ENCODE results near the gene ITPR1.

Gene ITPR1

DNA sequence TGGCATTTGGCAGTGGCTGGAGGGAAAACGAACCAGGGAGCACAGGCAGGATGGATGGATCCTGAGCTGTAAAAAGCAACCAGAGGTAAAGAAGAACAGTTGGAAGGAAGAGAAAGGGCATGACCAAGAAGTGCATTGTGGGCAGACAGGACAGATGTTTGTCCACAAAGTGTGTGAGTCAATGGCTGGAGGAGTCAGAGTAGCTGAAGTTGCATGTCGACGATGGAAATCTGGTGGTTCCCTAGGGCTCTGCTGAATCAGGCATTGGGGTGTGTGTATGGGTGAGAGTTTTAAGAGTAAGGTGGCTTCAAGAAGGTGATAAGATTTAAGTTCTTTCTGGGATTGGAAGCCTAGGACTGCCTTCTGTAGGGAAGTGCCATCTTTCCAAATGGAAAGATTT lies 272.1 kb downstream of the ITPR1 start:
- DNase-seq: no peak

DNA sequence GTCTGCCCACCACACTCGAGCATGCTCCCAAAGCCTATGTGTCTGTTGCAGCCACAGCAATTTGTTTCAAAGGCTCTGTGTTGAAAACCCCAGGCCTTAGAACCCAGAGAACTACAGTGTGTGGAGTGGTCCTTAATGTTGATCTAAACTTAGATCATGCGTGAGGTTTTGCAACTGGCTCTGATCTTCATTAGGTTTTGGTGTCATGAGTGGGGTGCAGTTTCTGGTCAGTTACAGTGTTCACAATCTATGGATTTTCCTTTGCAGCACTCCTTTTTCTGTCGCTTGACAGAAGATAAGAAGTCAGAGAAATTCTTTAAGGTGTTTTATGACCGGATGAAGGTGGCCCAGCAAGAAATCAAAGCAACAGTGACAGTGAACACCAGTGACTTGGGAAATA lies 273.1 kb downstream of the ITPR1 start:
- no peak for DNase-seq

DNA sequence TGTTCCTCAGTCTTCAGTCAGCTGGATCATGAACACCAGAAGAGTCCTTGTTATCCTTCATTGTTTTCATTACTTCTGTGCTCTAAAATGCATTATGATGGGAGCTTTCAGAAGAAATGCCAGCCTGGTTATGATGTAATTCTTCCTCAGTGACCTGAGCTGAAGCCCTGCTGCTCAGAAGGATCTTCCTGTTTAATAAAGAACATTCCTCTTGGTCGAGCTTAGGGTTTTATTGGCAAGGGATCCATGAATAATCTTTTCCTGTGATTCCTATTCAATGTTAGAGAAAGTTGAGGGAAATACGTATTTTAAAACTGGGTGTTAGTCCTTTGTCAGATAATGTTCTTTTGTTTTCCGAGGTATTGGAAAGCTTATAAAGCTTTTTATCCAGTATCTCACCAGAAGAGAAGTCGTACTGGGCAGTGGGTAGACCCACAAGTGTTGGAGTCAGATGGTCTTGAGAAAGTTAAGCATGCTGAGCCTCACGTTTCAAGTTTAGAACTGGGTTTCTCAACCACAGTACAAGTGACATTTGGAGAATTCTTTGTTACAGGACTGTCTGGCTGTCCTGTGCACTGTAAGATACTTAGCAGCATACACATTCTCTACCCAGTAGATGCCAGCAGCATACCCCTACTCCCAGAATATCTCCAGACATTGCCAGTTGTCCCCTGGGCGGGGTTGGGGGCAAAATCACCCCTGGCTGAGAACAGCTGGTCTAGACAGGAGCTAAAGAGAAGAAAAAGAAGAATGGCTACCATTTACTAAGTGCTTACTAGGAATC lies 273.8 kb downstream of the ITPR1 start:
- no peak for DNase-seq

DNA sequence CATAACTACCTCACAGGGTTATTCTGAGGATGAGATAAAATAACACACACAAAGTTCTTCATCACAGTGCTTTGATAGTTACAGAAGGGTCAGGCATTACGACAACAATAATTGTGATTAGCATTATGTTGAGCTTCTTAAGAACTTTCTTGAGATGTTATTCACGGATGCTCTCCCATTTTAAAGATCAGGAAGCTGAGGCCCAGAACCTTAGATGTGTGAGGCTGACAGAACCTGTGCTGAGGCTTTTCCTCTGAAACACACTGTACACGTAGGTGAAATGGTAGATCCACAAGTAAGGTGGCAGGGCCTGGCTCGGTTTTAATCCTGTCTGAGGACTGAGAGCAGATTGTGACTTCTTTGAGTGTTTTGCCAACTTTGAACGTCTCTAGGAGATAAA lies 274.9 kb downstream of the ITPR1 start:
- no peak for DNase-seq

DNA sequence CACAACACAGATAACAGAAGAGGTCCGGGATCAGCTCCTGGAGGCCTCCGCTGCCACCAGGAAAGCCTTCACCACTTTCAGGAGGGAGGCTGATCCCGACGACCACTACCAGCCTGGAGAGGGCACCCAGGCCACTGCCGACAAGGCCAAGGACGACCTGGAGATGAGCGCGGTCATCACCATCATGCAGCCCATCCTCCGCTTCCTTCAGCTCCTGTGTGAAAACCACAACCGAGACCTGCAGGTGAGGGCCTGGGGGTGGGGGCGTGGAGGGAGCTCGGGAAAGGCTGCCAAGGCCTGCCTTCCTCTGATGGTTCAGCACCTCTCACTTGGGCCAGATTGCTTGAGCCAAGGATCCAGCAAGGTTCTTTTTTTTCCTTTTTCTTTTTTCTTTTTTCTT lies 275.4 kb downstream of the ITPR1 start:
- no peak for DNase-seq

DNA sequence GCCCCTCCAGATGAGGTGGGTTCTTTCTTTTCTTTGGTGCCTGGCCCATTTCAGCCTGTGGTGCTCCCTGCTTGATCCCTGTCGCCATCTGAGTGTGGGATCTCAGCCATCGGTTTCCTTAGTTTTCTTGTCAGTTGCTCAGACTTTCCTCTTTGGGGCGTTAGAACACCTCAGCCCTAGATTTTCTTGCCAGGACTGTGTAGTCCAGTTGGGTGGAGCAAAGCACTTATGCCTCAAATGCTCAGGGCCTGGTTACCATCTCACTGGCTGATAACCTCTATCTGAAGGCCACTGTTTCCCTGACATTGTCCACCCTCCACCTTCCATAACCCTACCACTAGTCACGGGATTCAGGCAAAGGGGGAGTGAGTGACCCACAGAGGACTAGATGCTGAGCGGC lies 277.4 kb downstream of the ITPR1 start:
- DNase-seq: no peak

DNA sequence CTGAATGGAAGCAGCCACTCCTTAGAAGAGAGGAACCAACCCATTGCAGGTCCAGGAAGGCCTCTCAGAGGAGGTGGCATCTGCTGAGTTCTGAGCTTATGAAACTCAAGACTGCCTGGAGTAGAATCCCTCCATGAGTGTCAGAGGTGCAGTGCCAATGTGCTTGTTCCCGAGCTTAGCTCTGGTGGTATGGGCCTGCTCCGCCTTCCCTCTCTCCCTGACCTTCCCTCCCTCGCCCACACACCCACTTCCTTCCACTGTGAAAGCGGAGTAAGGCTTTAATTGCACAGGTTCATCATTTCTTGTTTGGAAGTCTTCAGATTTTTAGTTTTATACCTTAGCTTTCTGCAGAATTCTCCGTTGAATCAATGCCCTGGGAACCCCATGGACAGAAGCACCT lies 278.1 kb downstream of the ITPR1 start:
- no peak for DNase-seq

DNA sequence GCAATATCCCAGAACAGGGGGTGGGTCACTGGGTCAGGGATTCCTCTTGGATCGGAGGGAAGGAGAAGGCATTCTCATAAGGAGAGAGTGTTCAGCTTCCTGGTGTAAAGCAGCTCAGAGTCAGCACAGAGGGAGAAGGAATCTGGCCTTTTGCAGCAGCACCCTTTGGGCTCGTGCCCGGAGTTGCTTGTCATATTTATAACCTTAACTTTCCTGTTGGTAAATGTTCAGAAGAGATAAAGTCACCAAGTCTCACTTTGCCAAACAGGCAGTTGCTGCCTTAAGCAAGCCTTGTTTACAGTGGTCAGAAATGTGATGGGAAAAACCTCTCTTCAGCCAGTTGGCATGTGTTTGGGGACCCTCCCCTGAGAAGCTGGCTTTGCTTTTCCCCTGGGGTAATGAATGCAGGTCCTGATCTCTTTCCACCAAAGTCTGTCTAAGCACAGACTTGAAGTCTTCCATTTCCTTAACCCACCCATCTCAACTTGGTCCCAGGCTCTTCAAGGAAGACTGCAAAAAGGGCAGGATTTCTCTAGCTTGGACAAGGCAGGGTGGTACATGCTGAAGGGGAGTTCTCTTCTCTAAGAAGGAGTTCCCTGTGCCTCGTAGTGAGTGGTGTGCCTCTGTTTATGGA lies 279.1 kb downstream of the ITPR1 start:
- DNase-seq: no peak

DNA sequence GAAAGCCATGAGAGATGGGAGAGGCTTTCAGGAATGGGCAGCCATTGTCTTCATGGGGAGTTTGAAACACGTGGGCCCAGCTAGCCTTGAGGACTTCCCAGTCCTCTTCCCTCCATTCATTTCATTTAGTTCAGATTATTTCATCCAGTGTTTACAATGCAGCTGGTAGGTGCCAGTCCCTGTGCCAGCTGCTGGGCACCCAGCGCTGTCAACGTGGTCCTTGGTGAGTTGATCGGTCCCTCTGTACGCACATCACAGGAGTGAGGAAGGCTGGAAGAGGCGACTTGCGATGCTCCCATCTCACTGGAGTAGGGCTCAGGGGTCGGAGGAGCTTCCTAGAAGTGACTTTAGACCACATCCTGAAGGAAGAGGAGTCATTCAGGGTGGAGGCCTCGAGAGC lies 279.7 kb downstream of the ITPR1 start:
- DNase-seq: no peak

DNA sequence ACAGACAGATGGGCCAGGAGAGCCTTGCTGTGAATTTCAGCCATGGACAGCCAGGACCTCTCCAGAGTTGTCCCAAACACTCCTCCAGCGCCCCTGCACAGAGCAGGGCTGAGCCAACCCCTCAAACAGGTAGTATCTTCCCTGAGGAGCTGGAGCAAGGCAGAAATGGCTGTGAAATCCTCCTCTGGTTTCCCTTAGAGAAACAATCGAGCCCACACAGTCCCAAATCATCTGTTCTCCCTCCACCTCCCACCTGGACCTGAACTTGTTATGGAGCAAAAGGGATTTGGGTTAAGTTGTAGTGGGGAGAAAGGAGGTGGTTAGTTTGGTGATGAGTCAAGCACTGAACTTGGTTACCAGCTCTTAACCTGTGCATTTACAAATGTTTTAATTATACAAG lies 280.4 kb downstream of the ITPR1 start:
- DNase-seq: no peak

DNA sequence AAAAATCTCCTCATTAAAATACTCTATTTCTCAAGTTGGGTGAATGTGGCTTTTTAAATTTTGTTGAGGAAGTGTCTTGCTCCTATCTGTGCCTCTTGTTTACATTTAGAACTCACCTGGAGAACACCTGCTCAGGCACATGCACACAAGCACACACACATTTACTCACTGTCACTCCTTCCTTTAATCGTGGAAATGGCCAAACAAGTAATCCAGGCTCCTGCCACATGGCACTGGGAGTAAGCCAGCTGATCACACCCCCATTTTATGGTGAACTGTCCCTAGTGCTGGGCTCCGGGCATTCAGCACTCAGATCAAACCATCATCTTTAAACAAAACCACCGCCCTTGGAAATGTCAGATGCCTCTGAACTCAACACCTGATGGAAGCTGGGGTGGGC lies 281.4 kb downstream of the ITPR1 start:
- no peak for DNase-seq

DNA sequence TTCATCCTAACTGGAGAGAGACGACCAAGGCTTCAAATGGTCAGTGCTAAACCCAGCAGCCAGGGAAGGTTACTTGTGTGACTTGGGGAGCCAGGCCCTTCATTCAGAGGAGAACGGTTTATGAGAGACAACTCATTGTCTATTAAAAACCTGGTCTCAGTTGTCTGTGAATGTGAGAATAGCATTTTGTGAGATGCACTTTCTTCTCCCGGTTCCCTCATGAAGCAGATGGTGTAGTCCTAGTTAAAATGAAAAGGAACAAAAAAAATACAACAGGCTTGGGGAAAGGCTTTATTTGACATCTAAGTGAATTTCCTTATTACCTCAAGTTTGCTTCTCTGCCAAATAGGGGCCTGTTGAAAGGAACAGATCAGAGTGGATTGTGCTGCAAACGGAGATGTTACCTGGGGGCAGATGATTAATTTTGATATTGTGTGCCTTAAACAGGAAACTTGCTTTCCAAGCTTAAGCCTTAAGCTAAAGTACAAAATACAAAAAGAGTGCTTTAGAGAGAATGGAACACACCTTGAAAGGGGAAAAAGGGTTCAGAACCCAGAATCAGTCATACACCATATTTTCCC lies 283.3 kb downstream of the ITPR1 start:
- no peak for DNase-seq

DNA sequence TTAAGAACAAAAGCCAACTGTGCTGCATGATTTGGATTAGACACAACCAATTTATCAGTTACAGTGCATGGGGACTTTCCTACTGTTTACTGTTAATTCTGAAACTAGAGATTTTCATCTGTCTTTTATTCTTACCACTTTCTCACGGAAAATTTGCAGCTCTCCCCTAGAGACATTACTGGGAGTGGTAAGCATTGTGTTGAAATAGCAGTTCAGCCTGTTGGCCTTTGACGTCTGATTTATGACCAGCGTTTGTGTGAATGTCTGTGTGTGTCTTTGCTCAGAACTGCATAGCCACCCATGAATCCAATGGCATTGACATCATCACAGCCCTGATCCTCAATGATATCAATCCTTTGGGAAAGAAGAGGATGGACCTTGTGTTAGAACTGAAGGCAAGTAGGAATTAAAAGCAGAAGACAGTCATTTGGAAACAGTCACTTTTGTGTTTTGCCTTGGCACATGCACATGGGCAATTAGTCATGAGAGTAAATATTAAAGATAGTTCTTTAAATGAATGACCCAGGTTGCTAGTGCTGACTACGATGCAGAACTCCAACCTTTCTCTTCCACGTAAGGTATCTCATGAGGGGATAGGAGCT lies 283.9 kb downstream of the ITPR1 start:
- DNase-seq: no peak

DNA sequence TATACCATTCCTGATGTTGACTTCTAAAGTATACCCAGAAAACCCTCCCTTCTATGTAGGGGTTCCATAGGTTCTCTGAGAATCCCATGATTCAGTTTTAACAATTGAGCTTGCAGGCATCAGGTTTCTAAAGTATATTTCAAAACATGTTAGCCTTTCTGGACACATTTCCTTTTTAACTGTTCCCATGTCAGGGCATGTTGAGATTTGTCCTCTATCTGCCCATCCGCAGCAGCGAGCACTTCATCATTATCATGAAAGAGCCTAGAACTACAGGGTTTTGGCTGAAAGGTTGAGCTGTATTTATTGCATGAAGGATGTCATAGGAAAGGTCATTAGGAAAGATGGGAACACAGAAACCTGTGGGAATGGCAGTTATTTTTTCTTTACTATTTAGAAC lies 285.0 kb downstream of the ITPR1 start:
- no peak for DNase-seq

DNA sequence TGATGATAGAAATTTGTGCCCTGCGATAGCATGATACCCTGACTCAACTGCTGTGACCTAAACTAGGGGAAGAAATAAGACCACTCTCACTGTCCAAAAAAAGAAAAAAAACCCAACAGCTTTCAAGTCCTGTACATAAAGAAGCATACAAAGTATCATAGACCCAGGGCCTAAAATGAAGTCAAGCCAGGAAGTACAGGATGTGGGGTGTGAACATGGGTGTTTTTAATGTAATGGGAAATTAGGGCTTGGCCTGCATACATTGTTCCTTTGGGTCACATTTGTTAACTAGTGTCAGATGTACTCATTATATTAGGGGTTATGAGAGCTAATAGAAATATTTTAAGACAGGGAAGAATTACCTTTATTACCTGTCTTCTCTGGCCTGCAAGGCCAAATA lies 285.6 kb downstream of the ITPR1 start:
- no peak for DNase-seq

DNA sequence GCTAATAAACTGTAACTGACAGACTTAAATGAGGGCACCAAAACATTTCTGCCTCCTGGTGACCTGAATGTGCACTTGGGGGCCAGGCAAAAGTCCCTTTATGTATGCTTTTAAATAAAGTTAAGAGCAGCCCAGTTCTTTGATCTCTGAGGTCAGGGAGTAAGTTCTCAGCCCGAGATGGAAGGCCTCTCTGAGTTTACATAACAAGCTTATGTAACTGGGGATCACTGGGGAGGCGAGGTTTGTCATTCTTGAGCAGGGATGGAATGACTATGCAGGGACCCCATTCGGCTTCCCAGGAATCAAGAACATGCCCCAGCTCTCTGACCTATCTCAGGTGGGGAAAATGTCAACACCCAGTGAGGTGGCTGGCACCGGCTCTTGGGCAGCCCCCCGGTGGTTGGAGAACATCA lies 287.4 kb downstream of the ITPR1 start:
- no peak for DNase-seq

DNA sequence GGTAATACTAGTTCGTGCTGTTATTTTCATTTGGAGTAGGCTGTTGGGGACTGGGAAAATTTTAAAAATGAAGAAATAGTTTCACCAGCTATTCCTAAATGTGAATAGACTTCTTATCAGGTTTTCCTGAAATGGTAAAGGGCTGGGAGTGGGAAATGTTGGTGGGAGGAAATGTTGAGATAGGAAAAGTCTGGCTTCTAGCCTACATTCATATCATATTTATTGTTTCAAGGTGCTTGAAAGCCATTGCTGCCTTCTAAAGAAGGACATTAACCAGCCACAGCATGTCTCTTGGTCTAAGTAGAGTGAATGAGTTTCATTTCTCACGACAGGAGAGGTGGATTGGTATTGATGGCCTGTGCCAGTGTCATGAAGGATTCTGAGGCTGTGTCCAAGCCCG lies 288.9 kb downstream of the ITPR1 start:
- DNase-seq: no peak

DNA sequence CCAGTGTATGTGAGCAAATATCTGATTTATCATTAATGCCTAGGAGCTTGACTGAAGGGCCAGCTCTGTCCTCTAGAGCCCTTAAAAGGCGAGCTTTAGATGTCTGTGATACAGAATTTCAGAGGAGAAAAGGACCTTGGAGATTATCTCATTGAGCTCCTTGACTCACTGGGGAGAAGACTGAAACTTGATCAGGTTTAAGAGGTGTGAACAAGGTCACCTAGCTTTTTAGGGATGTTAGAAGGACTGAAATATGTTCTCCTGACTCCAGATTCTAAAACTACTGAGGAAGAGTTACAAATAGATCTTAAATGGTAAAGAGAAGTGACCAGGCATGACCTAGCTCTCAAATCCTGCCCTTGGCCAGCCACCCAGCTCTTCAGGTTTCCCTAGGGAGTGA lies 292.4 kb downstream of the ITPR1 start:
- DNase-seq: no peak

DNA sequence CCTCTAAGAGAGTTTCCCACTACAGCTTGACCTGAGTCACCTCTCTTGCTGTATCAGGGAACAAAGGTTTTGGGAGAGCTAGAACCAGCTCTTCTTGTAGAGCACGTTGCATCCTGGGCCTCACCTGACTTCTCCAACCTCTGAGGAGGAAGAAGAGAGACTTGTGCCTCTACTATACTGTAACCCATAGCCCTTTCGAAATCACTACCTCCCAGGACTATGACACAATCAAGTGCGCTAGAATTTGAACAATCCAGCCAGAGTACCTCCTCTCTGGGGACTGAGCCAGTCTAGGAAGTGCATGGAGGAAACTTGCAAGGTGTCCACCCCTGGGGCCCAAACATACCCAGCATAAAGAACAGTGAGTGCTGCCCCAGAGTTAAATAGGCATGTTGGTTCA lies 293.3 kb downstream of the ITPR1 start:
- no peak for DNase-seq

DNA sequence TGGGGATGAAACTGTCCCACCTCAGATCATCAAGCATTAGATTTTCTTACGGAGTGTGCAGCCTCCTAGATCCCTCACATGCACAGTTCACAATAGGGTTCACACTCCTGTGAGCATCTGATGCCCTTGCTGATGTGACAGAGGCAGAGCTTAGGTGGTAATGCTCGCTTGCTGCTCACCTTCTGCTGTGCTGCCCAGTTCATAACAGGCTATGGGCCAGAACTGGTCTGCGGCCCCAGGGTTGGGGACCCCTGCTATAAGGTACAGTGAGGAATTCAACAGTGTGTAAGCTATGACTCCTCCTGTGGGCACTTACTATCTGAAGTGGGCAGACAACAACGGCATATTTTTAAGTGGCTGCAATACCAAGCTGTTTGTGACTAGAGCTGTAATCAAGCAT lies 298.2 kb downstream of the ITPR1 start:
- no peak for DNase-seq

DNA sequence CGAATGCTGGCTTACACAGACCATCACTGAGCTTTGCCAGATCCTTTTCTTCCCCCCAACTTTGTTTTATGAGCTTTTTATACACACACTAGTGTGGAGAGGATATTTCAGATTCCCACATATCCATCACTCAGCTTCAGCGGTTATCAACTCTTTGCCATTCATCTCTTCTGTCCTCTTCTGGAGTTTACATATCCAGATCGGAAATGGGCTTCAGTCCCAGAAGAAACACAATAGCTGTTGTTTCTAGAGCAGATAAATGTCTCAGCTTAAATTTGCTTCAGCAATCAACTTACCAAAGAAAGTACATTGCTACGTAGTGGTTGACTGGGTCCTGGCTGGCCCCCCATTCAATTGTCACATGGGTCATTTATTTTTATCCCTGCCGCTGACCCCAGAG lies 300.2 kb downstream of the ITPR1 start:
- no peak for DNase-seq

DNA sequence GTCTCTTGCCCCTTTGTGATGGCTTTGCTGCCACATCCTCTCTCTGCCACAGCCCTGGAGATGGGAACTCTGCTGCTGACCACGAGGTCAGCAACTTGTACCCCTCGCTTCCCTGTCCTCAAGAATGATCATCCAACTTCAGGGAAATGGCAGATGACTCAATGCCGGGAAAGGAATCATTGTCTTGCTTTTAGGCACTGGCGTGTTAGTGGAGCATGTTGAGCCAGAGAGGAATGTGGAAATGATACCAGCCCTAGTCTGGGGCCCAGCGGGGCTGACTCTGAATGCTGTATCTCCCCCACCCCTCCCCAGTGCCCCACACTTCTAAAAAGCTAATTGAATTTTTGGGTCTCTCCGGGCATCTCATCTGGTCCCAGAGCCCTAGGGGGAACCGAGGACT lies 301.2 kb downstream of the ITPR1 start:
- no peak for DNase-seq

DNA sequence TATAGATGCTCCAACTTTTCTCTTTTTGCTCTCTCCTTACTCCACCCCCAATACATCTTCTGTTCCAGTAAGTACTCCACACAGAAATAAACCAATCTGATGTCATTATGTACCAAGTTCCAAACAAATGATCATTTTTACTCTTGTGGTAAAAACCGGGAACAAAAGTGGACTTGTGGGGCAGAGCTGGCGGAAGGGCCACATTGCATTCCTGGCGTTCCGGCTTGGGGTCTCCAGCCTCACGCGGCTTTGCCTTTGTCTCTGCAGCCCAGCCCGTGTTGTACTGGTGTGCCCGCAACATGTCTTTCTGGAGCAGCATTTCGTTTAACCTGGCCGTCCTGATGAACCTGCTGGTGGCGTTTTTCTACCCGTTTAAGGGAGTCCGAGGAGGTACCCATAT lies 301.6 kb downstream of the ITPR1 start:
- DNase-seq: no peak

DNA sequence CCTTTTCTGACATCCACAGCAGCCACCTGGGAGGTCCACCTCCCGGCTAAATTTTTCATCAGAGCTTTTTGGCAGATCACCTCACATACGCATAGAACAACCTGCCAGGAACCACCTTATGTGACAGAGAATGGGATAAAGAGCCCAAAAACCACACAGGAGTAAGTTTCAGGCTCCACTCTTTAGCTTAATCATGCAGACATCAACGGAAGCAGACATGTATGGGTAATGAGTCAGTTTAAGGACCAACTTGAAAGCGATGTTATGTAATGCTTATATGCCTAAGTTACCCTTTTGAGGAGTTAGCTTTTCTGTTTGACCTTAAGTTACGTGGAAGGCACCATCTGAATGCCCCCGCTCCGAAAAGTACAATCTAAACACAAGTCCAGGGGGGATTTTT lies 302.8 kb downstream of the ITPR1 start:
- DNase-seq: no peak

Measured in NCI-H446 treated with DMSO at 0.1 percent for 48 hours (cell line).